ENCODE data around the gene DSCAML1. TPM values are rescaled to one million over a fixed set of nuclear protein-coding genes. Genes with fewer than 3 reads are reported as not detected.

DSCAML1 gene
- total and polyA plus RNA-seq, 9 of the 15 experiments (the other 6 are each of a cell fraction or from before 2014, with no cell fraction given), result not detected

DNA sequence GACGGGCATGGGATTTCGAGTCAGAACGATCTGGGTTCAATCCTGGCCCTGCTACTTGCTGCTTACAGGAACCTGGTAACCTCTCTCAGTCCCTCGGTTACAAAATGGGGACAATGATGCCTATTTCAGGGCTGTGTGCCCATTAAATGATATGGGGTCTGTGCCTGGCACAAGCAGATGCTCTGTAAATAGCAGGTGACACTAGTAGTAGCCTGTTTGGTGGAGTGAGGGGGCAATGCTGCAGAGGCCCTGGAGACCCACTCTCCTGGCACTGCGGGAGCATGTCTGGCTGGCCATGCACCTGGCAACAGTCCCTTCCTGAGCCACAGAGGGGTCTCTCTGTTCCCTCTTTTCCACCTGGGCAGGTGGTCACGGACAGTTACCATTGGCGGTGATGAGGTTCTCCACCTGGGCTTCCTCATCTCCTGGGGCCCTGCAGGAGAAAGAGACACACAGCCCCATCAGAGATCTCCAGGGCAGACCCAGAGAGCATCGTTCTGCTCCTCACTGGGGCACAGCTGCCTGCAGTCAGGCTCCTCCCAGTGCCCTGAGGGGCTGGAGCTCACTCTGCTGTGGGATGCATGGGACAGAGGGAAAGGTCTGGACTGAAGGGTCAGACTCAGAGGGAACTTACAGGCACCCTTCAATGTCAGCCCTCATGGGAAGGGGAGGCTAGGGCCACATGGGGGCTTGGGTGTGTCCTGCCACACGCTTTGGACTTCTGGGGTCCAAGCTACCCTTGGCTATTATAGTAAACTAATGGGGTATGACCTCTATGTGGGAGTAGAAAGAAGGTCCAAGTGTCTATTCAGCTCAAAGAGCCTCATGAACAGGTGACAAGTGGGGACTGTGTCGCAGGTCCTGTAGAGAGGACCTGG is 43.2 kb upstream of the DSCAML1 start:
- CTCF ChIA-PET (ENCODE audit: low intra/inter-chr PET ratio), result no interaction called here
- Histone ChIP-seq H3K27ac (ENCODE audit: extremely low read depth, low read depth, low read length) (no peak overlapping the region), H4K20me1 (replicated peaks; ENCODE audit: control insufficient read depth, insufficient read depth, low read length) (peaks cover 6% of the 10 kb centered on the region; the same call in 1 of the 2 replicates), H3K4me1 (replicated peaks in 1 of 2; ENCODE audit: control insufficient read depth in 2 of 2, insufficient read depth in 2 of 2, low read length in 2 of 2) (no peaks in the 10 kb centered on the region; a peak in 1 of 5 replicates), H3K27me3 (ENCODE audit: control insufficient read depth in 2 of 2, insufficient read depth in 2 of 2, low read length in 2 of 2) (peaks cover 23 to 72% of the 10 kb centered on the region in 2 experiments; a peak in 4 of 5 replicates), H3K79me2 (ENCODE audit: control insufficient read depth, insufficient read depth, low read length) (no peaks in the 10 kb centered on the region), H3K4me2 (ENCODE audit: insufficient read depth, low read length) (no peak overlapping the region), H3K36me3 (ENCODE audit: control insufficient read depth, insufficient read depth, low read length) (no peaks in the 10 kb centered on the region), H3K4me3 (no peak overlapping the region), H3K9me3 (replicated peaks; ENCODE audit: control insufficient read depth, insufficient read depth, low read depth, low read length) (no peaks in the 10 kb centered on the region), H3K9me1 (ENCODE audit: control insufficient read depth, insufficient read depth, low read length) (no peaks in the 10 kb centered on the region), H3K9ac (ENCODE audit: insufficient read depth in 1 of 2, low read depth in 2 of 2, low read length in 2 of 2) (no peak overlapping the region), H2AFZ (ENCODE audit: low read depth, low read length) (no peak overlapping the region)
- no peak for TF ChIP-seq SIX5 (IDR thresholded peaks at IDR 0.05; ENCODE audit: borderline replicate concordance in 1 of 2, insufficient read depth in 1 of 2, low read depth in 1 of 2, low read length in 2 of 2)
- TF ChIP-seq ZNF717 (CRISPR knock-in tag; IDR thresholded peaks at IDR 0.05), result no peak
- TF ChIP-seq ZBTB5 (IDR thresholded peaks at IDR 0.05), result no peak
- DNase-seq (ENCODE audit: extremely low read depth in 1 of 4, low spot score in 3 of 4), result no peak
- intact Hi-C loops (cut with micrococcal nuclease) (no loop called here), in situ Hi-C loops (cut with MboI) (loop anchor here (10.0 kb wide), 1 partner anchor 105 kb away; no protein-coding TSS in a partner anchor)
- no TSS peak for BruUV-seq (replicated peaks)
- ATAC-seq, result no peak
- FAIRE-seq, result no peak
- WGBS (ENCODE audit: insufficient coverage, low coverage, missing lambda C conversion rate), result 4% methylated on average over 8 of the region's 10 CpGs
- POLR2A ChIA-PET, result interaction anchor here (0.6 to 1.0 kb wide), 2 partner anchors 221 to 231 kb away, joined by 3 read pairs; no protein-coding TSS in a partner anchor

Measured in K562 (cell line).